ENCODE results near the gene RGS13.

DNA sequence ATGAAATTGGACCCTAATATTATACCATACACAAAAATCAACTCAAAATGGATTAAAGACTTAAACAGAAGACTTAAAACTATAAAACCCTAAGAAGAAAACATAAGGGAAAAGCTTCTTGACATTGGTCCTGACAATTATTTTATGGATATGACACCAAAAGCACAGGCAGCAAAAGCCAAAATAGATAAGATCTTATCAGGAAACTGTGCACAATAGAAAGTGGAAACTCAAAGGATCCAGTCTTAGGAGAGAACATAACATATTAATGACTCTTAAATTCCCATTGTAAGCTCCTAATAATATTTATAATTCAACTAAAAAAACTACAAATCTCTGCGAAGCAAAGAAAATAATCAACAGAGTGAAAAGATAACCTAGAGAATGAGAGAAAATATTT lies 39.8 kb downstream of the RGS13 start:
- TF ChIP-seq, protein P1, sequence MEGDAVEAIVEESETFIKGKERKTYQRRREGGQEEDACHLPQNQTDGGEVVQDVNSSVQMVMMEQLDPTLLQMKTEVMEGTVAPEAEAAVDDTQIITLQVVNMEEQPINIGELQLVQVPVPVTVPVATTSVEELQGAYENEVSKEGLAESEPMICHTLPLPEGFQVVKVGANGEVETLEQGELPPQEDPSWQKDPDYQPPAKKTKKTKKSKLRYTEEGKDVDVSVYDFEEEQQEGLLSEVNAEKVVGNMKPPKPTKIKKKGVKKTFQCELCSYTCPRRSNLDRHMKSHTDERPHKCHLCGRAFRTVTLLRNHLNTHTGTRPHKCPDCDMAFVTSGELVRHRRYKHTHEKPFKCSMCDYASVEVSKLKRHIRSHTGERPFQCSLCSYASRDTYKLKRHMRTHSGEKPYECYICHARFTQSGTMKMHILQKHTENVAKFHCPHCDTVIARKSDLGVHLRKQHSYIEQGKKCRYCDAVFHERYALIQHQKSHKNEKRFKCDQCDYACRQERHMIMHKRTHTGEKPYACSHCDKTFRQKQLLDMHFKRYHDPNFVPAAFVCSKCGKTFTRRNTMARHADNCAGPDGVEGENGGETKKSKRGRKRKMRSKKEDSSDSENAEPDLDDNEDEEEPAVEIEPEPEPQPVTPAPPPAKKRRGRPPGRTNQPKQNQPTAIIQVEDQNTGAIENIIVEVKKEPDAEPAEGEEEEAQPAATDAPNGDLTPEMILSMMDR (IDR thresholded peaks at IDR 0.05 in 8 of 11, conservative IDR thresholded peaks at IDR 0.05 in 3 of 11), result no peak
- TF ChIP-seq POLR2A (IDR thresholded peaks at IDR 0.05), result no peak
